GM21529 (cell line): Measurements from ENCODE around the gene SPEG.
A peak's percentile ranks its signal among the peaks of the same experiment; 100 is the strongest.

ENCODE experiments used
- ATAC-seq: cut with Tn5 transposase; IDR thresholded peaks from one replicate; pipeline ENCODE4 v1.9.1; 2021; ENCODE audit not compliant: unreplicated experiment

The SPEG gene

GRCh38 chr2:219493086-219493485 lies 58.4 kb downstream of the SPEG start:
- ATAC-seq = no peak

DNA sequence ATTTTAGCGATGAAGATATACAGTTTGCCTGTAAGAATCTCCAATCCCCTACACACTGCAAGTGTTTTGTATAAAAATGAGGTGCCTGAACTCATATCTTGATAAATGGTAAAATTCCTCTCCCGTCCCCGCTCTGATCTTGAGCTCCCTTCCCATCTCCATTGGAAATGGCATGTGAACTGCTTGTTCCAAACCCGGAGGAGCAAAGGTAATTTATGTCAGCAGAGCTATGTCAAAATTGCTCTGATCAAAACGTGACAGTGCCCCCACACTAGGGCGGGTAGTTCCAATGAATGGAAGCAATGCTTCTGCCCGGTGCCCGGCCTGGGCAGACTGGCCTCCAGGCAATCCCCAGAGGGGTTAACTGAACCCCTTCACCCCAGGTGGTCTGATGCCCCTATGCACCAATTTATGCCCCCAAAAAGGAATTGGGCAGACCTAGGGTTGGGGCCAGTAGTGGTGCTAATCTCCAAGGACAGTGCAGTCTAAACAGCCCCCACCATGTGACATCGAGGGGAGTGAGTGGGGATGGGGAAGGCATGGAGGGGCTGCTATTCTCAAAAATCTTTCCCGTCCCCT lies 60.4 kb downstream of the SPEG start:
- ATAC-seq = no peak

DNA sequence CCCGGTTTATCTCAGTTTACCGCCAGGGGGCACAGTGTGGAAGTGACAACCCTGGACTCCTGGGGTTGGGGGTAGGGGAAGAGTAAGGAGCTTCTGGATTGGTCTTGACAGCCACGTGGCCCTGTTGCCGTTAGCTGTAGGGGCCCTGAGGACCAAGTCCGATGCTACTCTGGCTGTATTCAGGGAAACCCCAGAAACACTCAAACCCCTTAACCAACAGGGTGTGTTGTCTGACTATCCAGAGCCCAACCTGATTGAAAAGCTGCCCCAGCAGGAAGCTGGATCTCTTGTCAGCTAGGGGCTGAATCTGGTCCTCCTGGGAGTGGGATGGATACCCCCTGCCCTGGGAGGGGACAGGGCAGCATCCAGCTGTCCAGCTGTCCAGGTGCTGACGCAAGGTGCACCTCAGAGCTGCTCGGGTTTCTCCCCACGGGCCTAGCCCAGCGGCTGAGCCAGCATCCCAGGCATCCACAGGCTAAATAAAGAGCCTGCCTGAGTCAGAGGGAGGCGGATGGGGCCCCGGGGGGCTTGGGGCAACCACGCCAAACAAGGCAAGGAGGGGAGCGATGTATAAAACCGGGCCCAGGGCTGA lies 61.0 kb downstream of the SPEG start:
- peak; percentile 20 for ATAC-seq

- no peak for ATAC-seq
These were observed 61.7 kb downstream of the SPEG start for GRCh38 chr2:219496247-219496824.

DNA sequence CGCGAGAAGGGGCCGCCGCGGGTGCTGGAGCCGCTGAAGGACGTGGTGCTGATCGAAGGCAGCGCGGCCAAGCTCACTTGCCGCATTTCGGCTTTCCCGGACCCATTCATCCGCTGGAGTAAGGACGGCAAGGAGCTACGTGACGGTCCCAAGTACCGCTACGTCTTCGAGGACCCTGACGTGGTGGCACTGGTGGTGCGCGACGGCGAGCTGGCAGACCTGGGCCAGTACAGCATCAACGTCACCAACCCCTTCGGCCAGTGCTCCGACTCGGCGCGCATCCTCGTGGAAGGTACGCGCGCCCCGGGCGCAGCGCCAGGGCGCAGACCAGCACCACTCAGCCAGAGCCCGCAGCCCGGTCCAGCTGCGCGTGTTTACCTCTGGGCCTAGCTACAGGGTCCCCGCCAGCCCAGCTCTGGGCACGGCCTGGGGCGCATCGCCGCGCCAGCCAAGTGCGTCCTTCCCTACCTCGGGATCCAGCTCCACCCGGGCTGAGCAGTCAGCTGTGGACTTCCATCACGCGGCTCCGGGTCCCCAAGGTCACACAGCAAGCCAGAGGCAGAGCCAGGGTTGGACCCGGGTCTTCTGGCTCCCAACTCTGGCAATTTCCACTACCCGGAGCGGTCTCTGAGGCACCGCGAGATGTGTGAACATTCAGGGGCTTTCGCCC lies 62.3 kb downstream of the SPEG start:
- ATAC-seq = no peak

DNA sequence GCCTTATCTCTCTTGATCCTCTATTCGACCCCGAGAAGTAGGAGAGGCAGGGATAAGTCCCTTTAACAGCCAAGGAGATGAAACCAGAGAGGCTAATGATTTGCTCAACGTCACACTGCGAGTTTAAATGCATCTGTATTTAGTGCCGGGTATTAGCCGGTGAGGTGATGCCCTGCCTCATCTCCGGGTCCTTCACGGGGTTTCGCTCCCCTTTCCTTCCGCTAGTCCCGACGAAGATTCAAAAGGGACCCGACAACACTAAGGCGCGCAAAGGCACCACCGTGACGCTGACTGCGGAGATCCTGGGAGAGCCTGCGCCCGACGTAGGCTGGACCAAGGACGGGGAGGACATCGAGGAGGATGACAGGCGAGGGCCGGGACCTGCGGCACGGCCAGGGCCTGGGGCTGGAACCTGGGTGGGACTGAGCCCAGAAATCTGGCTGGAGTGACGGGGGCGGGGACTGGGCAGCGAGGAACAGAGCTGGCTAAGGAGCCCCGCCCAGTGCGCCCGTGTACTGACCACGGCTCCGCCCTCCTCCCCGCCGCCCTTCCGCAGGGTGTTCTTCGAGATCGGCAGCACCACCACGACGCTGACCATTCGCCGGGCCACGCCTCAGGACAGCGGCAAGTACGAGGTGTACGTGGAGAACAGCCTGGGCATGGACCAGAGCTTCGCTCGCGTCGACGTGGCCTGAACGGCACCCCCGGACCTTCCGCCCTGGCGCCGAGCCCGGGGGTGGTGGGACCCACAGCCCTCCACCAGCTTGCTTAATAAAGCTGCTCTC lies 63.0 kb downstream of the SPEG start:
- ATAC-seq = peak; percentile 25

- ATAC-seq = peak; percentile 96
These were observed 63.8 kb downstream of the SPEG start, which contains the start of gene GMPPA for GRCh38 chr2:219498280-219499057. Gene GMPPA, plus strand, starts transcription at chr2:219498891. Its CDS starts 1,085 bp downstream, at chr2:219499976.

GRCh38 chr2:219499058-219499307 lies 64.3 kb downstream of the SPEG start:
- ATAC-seq = no peak

- no peak for ATAC-seq
These were observed 64.9 kb downstream of the SPEG start for GRCh38 chr2:219499555-219499954.

GRCh38 chr2:219500135-219500534 lies 65.5 kb downstream of the SPEG start:
- no peak for ATAC-seq

- no peak for ATAC-seq
These were observed 67.2 kb downstream of the SPEG start for GRCh38 chr2:219501849-219502248.

- no peak for ATAC-seq
These were observed 68.0 kb downstream of the SPEG start for GRCh38 chr2:219502618-219503017.

- ATAC-seq = no peak
These were observed 70.9 kb downstream of the SPEG start for GRCh38 chr2:219505585-219505984.

DNA sequence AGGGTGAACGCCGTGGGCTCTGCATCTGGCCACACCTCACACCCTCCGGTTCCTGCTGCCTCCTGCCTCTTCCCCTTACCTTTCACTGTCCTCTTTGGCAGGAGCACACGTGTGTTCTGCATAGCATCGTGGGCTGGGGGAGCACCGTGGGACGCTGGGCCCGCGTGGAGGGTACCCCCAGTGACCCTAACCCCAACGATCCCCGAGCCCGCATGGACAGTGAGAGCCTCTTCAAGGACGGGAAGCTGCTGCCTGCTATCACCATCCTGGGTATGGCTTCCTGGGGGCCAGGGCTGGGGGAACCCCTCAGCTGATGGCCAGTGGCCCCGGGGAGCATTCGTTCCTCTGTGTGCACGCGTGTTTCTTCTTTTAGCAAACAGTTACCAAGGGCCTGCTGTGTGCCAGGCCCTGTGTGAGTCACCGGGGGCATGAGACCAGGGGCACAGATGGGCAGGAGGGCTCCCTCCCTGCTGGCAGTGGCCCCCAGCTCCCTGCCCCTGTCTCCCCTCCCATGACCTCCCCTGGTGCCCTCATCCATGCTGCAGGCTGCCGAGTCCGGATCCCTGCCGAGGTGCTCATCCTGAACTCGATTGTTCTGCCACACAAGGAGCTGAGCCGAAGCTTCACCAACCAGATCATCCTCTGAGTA lies 71.6 kb downstream of the SPEG start:
- no peak for ATAC-seq

- no peak for ATAC-seq
These were observed 72.3 kb downstream of the SPEG start for GRCh38 chr2:219506802-219507526.

DNA sequence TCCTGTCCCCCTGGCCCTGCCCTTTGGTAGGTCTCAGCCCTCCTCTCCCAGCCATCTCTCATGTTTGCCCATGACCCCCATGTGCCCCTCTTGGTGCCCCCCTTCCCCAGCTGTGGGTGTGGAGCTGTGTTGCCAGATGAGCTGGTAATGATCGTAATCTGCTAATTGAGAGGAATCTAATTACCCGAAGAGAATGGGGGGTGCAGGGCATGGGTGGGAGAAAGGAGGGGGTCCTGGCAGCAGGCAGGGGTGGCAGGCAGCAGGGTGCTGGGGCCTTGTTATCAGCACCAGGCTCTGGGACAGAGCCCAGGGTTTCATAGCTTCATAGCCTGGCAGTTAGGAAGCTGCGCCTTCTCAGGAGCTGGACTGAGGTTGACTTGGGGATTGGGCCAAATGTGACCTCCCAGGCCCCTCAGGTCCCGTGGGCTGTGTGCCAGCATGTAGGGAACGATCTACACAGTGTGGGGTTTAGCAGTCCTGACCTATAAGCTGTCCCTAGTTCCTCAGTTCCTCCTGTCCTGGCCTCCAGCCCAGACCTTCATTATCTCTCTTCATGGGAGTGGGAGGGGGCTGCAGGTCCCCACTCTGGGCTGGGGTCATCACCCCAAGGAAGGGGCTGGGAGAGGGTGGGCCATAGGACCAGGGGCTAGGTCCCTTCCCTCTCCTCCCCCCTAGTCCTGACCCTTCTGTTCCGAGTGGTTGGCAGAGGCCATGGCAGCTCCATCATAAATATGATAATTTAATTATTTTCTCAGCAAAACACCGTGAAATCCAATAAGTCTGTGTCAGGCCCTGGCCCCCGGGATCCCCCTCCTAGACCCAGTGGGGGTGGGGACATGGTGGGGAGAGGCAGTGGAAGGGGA lies 73.2 kb downstream of the SPEG start:
- no peak for ATAC-seq

DNA sequence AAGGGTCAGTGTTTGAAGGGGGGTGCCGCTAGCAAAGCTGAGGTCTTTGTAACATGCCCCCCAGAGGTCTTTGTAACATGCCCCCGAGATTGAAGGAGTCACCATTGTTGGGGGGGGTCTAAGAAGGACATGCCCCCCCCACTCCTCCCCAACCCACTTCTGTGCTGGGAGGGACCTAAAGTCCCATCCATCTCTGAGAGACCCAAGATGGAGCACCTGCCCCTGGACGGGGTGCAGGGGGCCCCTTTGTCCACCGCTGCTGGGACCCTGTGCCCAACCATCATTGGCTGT lies 73.7 kb downstream of the SPEG start:
- ATAC-seq = no peak

GRCh38 chr2:219508971-219509779 lies 74.5 kb downstream of the SPEG start:
- ATAC-seq = peak; percentile 13
